K562 (cell line): ENCODE results near the gene EIF5. TPM values are rescaled to one million over a fixed set of nuclear protein-coding genes. Genes with fewer than 3 reads are reported as not detected.

Experiments
- BCLAF1 ChIP-seq, 2 experiments: fragments of 450-650 bp in 1 of 2; IDR thresholded peaks; 2 replicates each; pipeline ENCODE4 v1.6.1; 2011 to 2017; ENCODE audit warnings: low read depth in 2 of 2, antibody characterized with exemption in 1 of 2, borderline replicate concordance in 1 of 2, low read length in 1 of 2, mild to moderate bottlenecking in 1 of 2, mixed read lengths in 1 of 2; ENCODE audit not compliant: control insufficient read depth in 1 of 2
- E2F3 ChIP-seq: fragments of 250-450 bp; sonication (Bioruptor Pico); IDR thresholded peaks from 2 replicates; pipeline ENCODE4 v1.4.0; 2020; ENCODE audit warnings: mild to moderate bottlenecking
- ELF2 ChIP-seq: fragments of 250-450 bp; sonication (Bioruptor Pico); IDR thresholded peaks from 2 replicates; pipeline ENCODE4 v1.5.0; 2021; ENCODE audit warnings: mild to moderate bottlenecking
- ELK3 ChIP-seq: fragments of 450-650 bp; formaldehyde crosslinking; IDR thresholded peaks from 2 replicates; pipeline ENCODE4 v1.4.0; 2020; ENCODE audit warnings: mild to moderate bottlenecking
- ETS1 ChIP-seq: conservative IDR thresholded peaks from 2 replicates; pipeline ENCODE4 v1.6.1; 2011; ENCODE audit warnings: low read depth, mild to moderate bottlenecking, low read length; ENCODE audit not compliant: control insufficient read depth
- ILF3 ChIP-seq: fragments of 450-650 bp; IDR thresholded peaks from 2 replicates; pipeline ENCODE4 v1.6.1; 2018; ENCODE audit warnings: antibody characterized with exemption, mild to moderate bottlenecking, moderate library complexity, borderline replicate concordance
- ZBTB40 ChIP-seq, 2 experiments: fragments of 450-650 bp in 1 of 2; sonication (generic) in 1 of 2; formaldehyde crosslinking in 1 of 2; IDR thresholded peaks; 2 replicates each; pipeline versions ENCODE4 v1.7.1 to v1.9.0; 2016 to 2022; ENCODE audit warnings: inconsistent platforms in 1 of 2, mild to moderate bottlenecking in 1 of 2, missing genetic modification reagents in 1 of 2
- polyA plus RNA-seq, 8 experiments: library from polyadenylated mRNA; depleted of rRNA in 4 of 8; stranded (reverse) in 5 of 8; unstranded in 3 of 8; fragments of >200 nt; fragmentation: Nextera tagmentation in 2 of 8; fragmentation: Illumina TruSeq in 1 of 8; extraction: Ambion mirVana in 2 of 8; extraction: Trizol in 1 of 8; gene quantifications; 2 replicates each; pipeline versions ENCODE4 v1.2.1 to v1.2.3, GENCODE V29; 2011 to 2014; ENCODE audit warnings: inconsistent platforms in 1 of 8, missing spikeins in 1 of 8
- total RNA-seq, 7 experiments: library from RNA; depleted of rRNA in 6 of 7; stranded (reverse); fragments of >200 nt in 6 of 7; fragmentation: Illumina TruSeq in 2 of 7; extraction: Trizol in 2 of 7; gene quantifications; 2 replicates each; pipeline versions ENCODE4 v1.2.1 to v1.2.3, GENCODE V29; 2011 to 2021; ENCODE audit warnings: low replicate concordance in 1 of 7

The EIF5 gene
- total and polyA plus RNA-seq, 9 of the 15 experiments (the other 6 are each of a cell fraction or from before 2014, with no cell fraction given): 92.7 to 442 (median 190) TPM

GRCh38 chr14:103385152-103385928 lies 51.3 kb downstream of the EIF5 start, which contains the start of gene MARK3 (continued):
- no peak for TF ChIP-seq BCLAF1 (IDR thresholded peaks at IDR 0.05; ENCODE audit: borderline replicate concordance in 1 of 2, control insufficient read depth in 1 of 2, low read depth in 2 of 2, low read length in 1 of 2)
- TF ChIP-seq ELK3: no peak
- TF ChIP-seq E2F3 (CRISPR knock-in tag): no peak
- no peak for TF ChIP-seq ILF3
- TF ChIP-seq ELF2: no peak
- peak; percentile 92 for TF ChIP-seq ZBTB40 (IDR thresholded peaks at IDR 0.05)
- TF ChIP-seq ZBTB40 (CRISPR knock-in tag; IDR thresholded peaks at IDR 0.05): no peak
- 0 out of 2 replicates have a peak, but pooled peaks have one; percentile 20 for TF ChIP-seq ETS1
